GM12892 (cell line): ENCODE data around the gene PLEKHD1.

Source experiments
- DNase-seq: peaks from one replicate; pipeline ENCODE4 v3.0.0; 2011; ENCODE audit not compliant: insufficient read length
- FAIRE-seq: peaks from 2 replicates; lab custom pipeline; 2011; peaks lifted over from hg19 to GRCh38; lab: Jason Lieb, UNC
- POLR2A ChIP-seq: IDR thresholded peaks from 2 replicates; pipeline ENCODE4 v1.6.1; 2011; ENCODE audit warnings: low read depth, low read length, control low read depth
- POLR2AphosphoS5 ChIP-seq: IDR thresholded peaks from 2 replicates; pipeline ENCODE4 v1.6.1; 2011; ENCODE audit warnings: low read depth, low read length, control low read depth
- TAF1 ChIP-seq: IDR thresholded peaks from 2 replicates; pipeline ENCODE4 v1.6.1; 2011; ENCODE audit warnings: low read depth, mild to moderate bottlenecking, control low read depth, low read length, borderline replicate concordance

PLEKHD1 gene

DNA sequence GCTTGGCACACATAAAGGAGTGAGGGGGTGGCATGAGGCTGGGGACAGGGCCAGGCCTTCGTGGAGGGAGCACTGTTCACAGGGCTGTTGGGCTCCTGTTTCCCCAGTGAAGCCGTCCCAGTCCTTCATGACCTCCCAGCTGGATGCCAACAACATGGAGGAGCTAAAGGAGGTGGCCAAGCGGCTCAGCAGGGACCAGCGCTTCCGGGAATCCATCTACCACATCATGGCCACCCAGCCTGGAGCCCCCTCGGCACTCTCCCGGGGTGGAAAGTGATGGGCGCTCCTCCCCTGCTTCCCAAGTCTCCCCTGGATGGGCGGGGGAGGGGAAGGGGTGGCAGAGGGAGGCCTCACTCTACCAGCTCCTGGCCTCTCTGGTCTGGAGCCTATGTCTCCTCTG is 43.6 kb downstream of the PLEKHD1 start:
- TF ChIP-seq TAF1 (no peak), POLR2A (no peak), POLR2AphosphoS5 (no peak)
- DNase-seq: no peak
- FAIRE-seq: no peak

DNA sequence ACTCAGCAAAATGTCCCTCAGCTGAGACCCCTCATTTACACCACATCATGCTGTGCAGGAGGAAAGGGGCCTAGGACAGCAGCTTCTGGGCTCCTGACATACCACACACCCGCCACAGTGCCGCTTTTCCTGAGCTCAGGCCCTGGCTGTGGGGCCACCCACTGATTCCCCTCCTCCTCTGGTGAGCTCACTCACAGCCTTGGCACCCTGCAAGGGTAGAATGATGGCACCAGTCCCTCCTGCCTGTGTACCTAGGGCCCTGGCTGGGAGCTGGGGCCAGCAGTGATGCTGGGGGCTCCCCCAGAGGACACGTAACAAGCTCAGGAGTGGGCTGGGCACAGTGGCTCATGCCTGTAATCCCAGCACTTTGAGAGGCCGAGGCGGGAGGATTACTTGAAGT is 44.4 kb downstream of the PLEKHD1 start:
- TF ChIP-seq POLR2A (no peak), POLR2AphosphoS5 (no peak), TAF1 (no peak)
- FAIRE-seq (no peak), DNase-seq (no peak)

DNA sequence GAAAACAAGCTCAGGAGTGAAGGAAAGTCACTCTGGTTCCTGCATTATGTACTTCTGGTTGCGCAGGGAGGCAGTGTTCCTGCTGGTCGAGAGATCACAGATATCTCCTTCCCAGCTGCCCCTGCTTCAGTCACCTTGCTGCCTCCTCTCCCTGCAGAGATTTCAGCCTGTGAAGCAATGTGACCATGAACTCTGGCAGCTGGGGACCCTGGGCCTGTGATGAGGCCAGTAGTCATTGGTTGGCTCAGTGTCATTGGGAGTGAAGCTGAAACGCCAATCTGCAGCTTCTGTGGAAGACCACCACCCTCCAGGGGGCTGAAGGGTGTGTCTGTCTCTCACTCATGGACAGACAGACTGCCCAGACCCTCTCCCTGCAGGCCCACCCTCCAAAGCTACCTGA is 45.0 kb downstream of the PLEKHD1 start:
- FAIRE-seq (no peak), DNase-seq (no peak)
- TF ChIP-seq POLR2A (no peak), POLR2AphosphoS5 (no peak), TAF1 (no peak)

DNA sequence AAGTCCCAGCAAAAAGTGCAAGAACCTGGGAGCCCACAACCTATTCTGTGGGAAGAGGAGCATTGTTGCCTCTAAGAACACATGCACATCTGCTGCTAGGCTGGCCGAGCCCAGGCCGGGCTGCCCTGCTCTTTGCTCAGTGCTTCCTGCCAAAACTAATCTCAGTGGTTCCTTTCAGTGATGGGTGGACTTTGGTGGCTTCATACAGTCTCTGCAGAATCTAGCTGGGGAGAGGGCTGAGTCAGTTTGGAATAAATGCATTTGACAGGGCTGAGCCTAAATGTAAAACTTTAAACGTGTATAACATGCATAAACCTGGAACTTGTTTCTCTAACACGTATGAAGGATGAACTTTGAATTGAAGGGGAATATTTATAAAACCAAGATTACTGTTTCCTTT is 45.6 kb downstream of the PLEKHD1 start:
- TF ChIP-seq POLR2AphosphoS5 (no peak), TAF1 (no peak), POLR2A (no peak)
- FAIRE-seq: no peak

DNA sequence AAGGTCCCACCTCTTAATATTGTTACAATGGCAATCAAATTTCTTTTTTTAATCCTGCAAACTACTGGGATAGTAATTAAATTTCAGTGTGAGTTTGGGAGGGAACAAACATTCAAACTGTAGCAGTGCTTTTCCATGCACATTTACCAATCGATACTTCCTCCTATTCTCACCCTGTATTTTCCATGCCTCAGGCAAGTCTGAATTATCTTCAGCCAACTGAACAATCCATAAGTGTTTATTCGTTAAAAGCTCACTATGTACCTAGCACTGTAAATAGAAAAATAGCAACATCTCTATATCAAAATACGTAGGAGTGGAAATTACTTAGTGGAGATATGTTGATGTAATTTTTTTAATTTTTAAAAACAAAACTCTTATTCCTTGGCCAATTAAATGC is 46.6 kb downstream of the PLEKHD1 start:
- DNase-seq (no peak), FAIRE-seq (no peak)
- TF ChIP-seq POLR2A (no peak), POLR2AphosphoS5 (no peak), TAF1 (no peak)

More for the DNA sequence above, 45.6 kb downstream of the PLEKHD1 start:
- no peak for DNase-seq

DNA sequence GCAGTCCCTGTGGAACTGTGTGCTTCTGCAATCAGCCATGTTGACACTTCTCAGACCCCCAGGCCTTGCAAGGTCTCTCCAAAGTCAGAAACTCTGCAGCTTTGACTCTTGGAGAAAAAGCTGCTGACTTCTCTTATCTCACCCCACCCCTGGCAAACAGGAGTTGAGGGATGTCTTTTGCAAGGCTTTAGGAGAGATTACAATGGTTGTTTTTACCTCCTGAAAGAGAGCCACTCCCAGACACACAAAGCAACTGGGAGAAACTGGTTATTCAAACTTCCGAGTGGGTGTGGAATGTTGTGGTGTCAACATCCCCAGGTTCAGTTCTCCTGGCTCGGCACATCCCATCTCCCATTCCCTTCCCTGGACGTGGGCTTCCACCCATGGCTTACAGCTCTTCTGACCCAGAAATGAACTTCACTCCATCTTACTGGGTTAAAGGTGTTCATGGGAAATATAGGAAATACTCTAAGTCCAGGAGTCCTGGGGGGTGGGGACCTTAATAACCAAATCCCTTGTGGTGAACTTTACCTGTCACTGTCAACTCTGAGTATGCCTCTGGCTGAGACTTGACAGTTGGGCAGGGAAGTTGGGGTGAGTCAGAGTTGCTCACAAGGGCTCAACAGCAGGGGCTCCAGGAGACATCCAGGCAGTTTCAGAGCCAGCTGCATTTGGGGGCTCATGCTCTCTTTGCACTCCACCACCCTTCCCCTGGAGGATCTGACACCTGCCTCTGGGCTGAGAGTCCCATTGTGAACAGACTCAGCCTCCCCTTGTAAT is 48.2 kb downstream of the PLEKHD1 start:
- TF ChIP-seq POLR2AphosphoS5 (no peak), POLR2A (no peak), TAF1 (no peak)
- FAIRE-seq (no peak), DNase-seq (no peak)

DNA sequence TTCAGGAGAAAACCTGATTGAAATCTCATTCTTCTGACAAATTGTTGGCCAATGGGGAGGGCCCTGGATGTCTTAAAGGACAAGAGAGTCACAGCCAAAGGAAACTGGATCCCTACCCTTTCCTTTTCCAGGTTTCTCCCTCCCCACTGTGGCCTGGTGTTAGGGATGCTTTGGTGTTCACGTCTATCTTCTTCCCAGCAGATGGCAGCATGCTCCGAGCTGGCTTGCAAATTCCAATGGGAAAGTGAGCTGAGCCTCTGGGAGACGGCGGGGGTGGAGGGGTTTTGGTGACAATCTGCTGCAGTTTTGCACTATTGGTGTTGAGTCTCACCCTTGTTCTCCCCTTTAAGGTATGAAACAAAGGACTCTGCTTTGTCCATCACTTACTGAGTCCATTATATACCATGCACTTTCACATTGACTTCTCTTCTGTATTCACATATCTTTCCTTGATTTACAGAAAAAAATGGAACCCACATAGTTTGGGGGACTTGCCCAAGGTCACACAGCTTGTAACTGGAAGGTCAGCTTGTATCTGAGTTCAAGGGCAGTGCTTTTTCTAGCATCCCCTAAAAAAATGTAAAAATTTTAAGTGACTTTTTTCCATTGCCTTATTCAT is 50.8 kb downstream of the PLEKHD1 start:
- no peak for FAIRE-seq
- DNase-seq: no peak
- TF ChIP-seq POLR2A (no peak), POLR2AphosphoS5 (no peak), TAF1 (no peak)

DNA sequence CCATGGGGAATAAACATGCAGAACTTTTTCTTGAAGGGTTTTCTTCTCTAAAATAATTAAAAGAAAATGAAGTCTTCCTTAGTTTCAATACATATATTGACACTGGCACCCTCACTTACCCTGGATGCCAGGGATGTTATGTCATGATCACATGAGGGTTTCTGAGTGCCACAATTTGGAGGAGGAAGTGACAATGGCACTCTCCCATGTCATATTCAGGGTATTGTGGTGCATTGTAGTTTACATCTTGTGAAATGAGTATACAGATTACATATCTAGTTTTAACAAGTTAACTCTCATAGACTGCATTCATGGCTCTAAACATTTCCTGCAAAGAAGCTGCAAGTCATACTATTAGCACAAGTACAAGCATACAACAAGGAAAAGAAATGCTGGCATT is 52.4 kb downstream of the PLEKHD1 start:
- FAIRE-seq: no peak
- no peak for DNase-seq
- TF ChIP-seq TAF1 (no peak), POLR2A (no peak), POLR2AphosphoS5 (no peak)

DNA sequence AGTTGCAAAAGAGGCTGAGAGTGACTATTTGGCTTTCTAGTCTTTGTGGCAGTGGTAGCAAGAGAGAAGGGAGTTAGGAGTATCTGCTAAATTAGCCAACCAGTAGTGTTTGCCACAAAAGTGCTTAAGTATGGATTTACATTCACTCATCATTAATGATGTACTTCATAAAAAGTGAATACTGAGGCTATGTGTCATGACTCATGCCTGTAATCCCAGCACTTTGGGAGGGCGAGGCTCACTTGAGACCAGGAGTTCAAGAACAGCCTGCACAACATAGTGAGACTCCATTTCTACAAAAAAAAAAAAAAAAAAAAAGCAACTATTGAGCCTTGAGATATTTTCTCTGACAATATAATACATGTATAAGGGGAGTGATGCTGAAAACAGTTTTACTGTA is 53.4 kb downstream of the PLEKHD1 start:
- TF ChIP-seq POLR2AphosphoS5: no peak
- no peak for TF ChIP-seq TAF1
- no peak for TF ChIP-seq POLR2A
- DNase-seq (no peak), FAIRE-seq (no peak)

DNA sequence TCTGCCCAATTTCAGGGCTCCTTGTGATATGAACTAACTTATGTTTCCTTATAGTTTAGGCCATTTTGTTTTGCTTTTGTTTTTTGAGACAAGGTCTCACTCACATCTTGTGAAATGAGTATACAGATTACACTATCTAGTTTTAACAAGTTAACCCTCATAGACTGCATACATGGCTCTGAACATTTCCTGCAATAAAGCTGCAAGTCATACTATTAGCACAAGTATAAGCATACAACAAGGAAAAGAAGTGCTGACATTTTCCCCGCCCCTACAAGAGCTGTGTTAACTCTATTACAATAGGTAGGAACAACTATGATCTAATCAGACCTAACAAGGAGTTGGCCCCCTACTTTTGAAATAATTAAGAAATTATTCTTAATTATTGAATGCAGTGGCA is 54.2 kb downstream of the PLEKHD1 start:
- FAIRE-seq (no peak), DNase-seq (no peak)
- TF ChIP-seq TAF1: no peak
- no peak for TF ChIP-seq POLR2AphosphoS5
- TF ChIP-seq POLR2A: no peak

DNA sequence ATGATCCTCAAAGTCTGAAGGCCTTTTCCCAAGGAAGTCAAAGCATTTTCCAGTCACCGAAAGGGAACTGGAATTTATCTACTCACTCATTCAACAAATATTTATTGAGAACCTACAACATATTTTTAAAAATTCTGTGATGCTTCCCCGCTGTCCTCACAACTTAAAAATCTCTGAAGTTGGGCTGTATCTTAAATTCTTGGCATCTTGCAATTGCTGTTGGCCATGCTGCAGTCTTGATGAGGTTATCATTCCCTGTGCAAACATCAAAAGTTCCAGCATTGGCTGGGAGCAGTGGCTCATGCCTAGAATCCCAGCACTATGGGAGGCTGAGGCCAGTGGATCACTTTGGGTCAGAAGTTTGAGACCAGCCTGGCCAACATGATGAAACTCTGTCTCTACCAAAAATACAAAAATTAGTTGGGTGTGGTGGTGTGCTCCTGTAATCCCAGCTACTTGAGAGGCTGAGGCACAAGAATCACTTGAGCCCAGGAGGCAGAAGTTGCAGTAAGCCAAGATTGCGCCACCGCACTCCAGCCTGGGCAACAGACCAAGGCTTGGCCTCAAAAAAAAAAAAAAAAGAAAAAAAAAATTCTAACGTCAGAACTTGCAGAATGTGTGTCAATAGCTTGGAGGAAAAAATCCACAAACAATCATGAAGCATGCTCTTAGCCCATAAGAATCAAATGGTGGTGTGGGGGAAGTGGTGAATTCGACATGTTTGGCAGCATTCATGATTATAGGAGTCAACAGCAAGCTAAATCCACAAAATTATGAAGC is 55.3 kb downstream of the PLEKHD1 start:
- no peak for TF ChIP-seq POLR2AphosphoS5
- no peak for TF ChIP-seq TAF1
- no peak for TF ChIP-seq POLR2A
- FAIRE-seq: no peak
- no peak for DNase-seq
